ENCODE results near the gene GOPC.

Gene GOPC

DNA sequence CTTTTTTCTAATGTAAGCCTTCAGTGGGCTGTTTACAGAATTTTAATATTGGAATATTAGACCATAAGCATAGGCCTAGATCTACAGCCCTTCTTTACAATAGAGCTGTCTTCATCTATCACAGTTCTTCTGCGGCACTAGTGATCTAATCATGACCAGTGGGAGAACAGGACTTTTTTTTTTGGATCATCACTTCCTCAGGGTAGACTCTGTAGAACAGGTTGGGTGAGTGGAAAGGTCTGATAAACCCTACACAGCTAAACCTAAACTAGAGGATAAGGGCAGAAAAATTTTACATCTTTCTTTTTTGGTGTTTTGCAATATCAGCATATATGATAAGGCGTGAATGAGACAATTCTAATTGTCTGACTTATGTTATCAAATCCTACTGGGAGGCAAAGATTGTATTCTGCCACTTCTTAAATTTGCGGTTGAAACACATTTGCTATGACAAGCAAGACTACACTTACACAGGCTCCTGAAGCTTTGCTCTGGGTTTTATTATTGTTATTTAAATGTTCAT lies 52.2 kb downstream of the GOPC start:
- H3K4me2 ChIP-seq (ENCODE audit: low read depth, low read length) = peak overlapping the region; percentile 58

DNA sequence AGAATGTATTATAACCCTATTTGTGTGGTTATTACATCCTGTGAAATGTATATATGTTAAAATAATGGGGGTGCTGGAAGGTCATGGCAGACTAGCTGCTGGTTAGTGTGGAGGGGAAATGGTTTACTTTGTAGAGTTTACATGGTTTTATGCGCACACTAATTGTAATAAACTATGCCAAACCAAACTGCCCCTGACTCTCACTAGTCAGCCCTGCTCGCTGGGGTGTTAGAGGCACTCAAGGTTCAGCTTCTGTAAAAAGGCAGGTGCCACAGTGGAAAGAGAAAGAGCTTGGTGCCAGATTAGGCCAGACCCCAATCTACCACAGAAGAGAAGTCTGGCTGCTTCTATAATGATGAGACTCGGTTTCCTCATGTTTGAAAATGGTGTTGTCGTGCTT lies 52.7 kb downstream of the GOPC start:
- H3K9me3 ChIP-seq (replicated peaks; ENCODE audit: insufficient read depth, low read length) = no peaks in the 10 kb centered on the region
- peak overlapping the region; percentile 87 for H3K27ac ChIP-seq (ENCODE audit: low read length)
- no peaks in the 10 kb centered on the region for H3K27me3 ChIP-seq (replicated peaks; ENCODE audit: insufficient read depth, low read length)
- no peaks in the 10 kb centered on the region for H3K9me2 ChIP-seq (replicated peaks; ENCODE audit: insufficient read depth, low read length)
- H2AFZ ChIP-seq (ENCODE audit: low read length) = no peak overlapping the region
- peak; percentile 37 for DNase-seq
- peaks cover 41% of the 10 kb centered on the region for H3F3A ChIP-seq (ENCODE audit: insufficient read depth, low read length)
- 0 out of 2 replicates have a peak overlapping the region, but pooled peaks have one; percentile 30 for H3K4me3 ChIP-seq (ENCODE audit: low read length)
- 0 out of 2 replicates have a peak, but pooled peaks cover 6% of the 10 kb centered on the region for H3K36me3 ChIP-seq (replicated peaks; ENCODE audit: insufficient read depth, low read length)
- H3K9ac ChIP-seq (ENCODE audit: low read length) = peak overlapping the region; percentile 50; the same call in 1 of the 2 replicates
- H4K20me1 ChIP-seq (ENCODE audit: insufficient read depth, low read length) = no peaks in the 10 kb centered on the region
- peak overlapping the region; percentile 58 for H3K4me2 ChIP-seq (ENCODE audit: low read depth, low read length)
- H3K4me1 ChIP-seq (ENCODE audit: low read length) = peaks cover 58% of the 10 kb centered on the region
- peaks cover 23% of the 10 kb centered on the region for H3K79me2 ChIP-seq (ENCODE audit: low read length)
- TF ChIP-seq EZH2 (optimal IDR thresholded peaks at IDR 0.05; ENCODE audit: low read depth, low read length) (no peak), EZH2phosphoT487 (IDR thresholded peaks at IDR 0.05; ENCODE audit: low read length) (no peak)
- TF ChIP-seq, protein P1, sequence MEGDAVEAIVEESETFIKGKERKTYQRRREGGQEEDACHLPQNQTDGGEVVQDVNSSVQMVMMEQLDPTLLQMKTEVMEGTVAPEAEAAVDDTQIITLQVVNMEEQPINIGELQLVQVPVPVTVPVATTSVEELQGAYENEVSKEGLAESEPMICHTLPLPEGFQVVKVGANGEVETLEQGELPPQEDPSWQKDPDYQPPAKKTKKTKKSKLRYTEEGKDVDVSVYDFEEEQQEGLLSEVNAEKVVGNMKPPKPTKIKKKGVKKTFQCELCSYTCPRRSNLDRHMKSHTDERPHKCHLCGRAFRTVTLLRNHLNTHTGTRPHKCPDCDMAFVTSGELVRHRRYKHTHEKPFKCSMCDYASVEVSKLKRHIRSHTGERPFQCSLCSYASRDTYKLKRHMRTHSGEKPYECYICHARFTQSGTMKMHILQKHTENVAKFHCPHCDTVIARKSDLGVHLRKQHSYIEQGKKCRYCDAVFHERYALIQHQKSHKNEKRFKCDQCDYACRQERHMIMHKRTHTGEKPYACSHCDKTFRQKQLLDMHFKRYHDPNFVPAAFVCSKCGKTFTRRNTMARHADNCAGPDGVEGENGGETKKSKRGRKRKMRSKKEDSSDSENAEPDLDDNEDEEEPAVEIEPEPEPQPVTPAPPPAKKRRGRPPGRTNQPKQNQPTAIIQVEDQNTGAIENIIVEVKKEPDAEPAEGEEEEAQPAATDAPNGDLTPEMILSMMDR (IDR thresholded peaks at IDR 0.05; ENCODE audit: low read length) = no peak

More for the DNA sequence above, 52.2 kb downstream of the GOPC start:
- H3K27ac ChIP-seq (ENCODE audit: low read length) = peak overlapping the region; percentile 87; the same call in 1 of the 2 replicates
- H3K4me1 ChIP-seq (ENCODE audit: low read length) = peaks cover 57% of the 10 kb centered on the region
- no peaks in the 10 kb centered on the region for H3K27me3 ChIP-seq (replicated peaks; ENCODE audit: insufficient read depth, low read length)
- H3K9me2 ChIP-seq (replicated peaks; ENCODE audit: insufficient read depth, low read length) = no peaks in the 10 kb centered on the region
- no peaks in the 10 kb centered on the region for H3K9me3 ChIP-seq (replicated peaks; ENCODE audit: insufficient read depth, low read length)
- TF ChIP-seq, protein P1 (IDR thresholded peaks at IDR 0.05; ENCODE audit: low read length) = no peak
- TF ChIP-seq EZH2 (optimal IDR thresholded peaks at IDR 0.05; ENCODE audit: low read depth, low read length) = no peak
- no peak for TF ChIP-seq EZH2phosphoT487 (IDR thresholded peaks at IDR 0.05; ENCODE audit: low read length)
- H3K36me3 ChIP-seq (replicated peaks; ENCODE audit: insufficient read depth, low read length) = 0 out of 2 replicates have a peak, but pooled peaks cover 6% of the 10 kb centered on the region
- H3K79me2 ChIP-seq (ENCODE audit: low read length) = peaks cover 23% of the 10 kb centered on the region
- peaks cover 39% of the 10 kb centered on the region for H3F3A ChIP-seq (ENCODE audit: insufficient read depth, low read length)
- H3K9ac ChIP-seq (ENCODE audit: low read length) = no peak overlapping the region
- H4K20me1 ChIP-seq (ENCODE audit: insufficient read depth, low read length) = no peaks in the 10 kb centered on the region
- no peak overlapping the region for H3K4me3 ChIP-seq (ENCODE audit: low read length)
- no peak for DNase-seq
- H2AFZ ChIP-seq (ENCODE audit: low read length) = no peak overlapping the region

DNA sequence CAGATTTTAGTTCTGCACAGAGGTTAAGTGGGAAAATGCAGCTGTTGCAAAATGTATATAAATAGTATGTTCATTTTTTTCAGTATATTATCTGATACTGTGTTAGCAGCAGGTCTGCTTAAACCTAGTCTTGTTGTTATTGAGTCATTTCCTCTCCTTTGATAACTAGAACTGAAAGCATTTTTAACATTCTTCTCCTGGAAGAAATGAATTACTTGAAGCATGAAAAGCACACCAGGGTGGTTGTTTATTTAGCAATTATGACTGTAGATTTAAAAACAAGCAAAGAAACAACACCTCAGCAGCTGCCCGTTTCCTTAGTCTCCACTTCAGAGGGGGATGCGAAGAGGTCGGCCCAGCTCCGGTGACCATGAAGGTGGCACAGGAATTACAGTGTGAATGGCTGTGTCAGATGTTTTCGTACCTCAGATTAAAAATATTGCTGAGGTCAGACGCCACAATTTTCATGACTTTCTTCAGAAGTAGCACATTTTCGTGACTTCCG lies 53.5 kb downstream of the GOPC start:
- Histone ChIP-seq H3K4me1 (ENCODE audit: low read length) (peaks cover 66% of the 10 kb centered on the region), H3K9ac (ENCODE audit: low read length) (peak overlapping the region; percentile 50), H3K9me3 (replicated peaks; ENCODE audit: insufficient read depth, low read length) (no peaks in the 10 kb centered on the region), H3K4me2 (ENCODE audit: low read depth, low read length) (peak overlapping the region; percentile 58), H3F3A (ENCODE audit: insufficient read depth, low read length) (peaks cover 48% of the 10 kb centered on the region), H3K9me2 (replicated peaks; ENCODE audit: insufficient read depth, low read length) (no peaks in the 10 kb centered on the region), H3K27ac (ENCODE audit: low read length) (peak overlapping the region; percentile 87), H3K4me3 (ENCODE audit: low read length) (peak overlapping the region; percentile 30), H2AFZ (ENCODE audit: low read length) (0 out of 2 replicates have a peak overlapping the region, but pooled peaks have one; percentile 5), H3K27me3 (replicated peaks; ENCODE audit: insufficient read depth, low read length) (no peaks in the 10 kb centered on the region), H3K36me3 (replicated peaks; ENCODE audit: insufficient read depth, low read length) (0 out of 2 replicates have a peak, but pooled peaks cover 6% of the 10 kb centered on the region), H4K20me1 (ENCODE audit: insufficient read depth, low read length) (no peaks in the 10 kb centered on the region), H3K79me2 (ENCODE audit: low read length) (peaks cover 23% of the 10 kb centered on the region)
- no peak for TF ChIP-seq EZH2 (optimal IDR thresholded peaks at IDR 0.05; ENCODE audit: low read depth, low read length)
- TF ChIP-seq, protein P1 (IDR thresholded peaks at IDR 0.05; ENCODE audit: low read length) = no peak
- no peak for TF ChIP-seq EZH2phosphoT487 (IDR thresholded peaks at IDR 0.05; ENCODE audit: low read length)
- DNase-seq = peak; percentile 84

Measured in MM.1S (cell line).